HL-60/S4 treated with phorbol 12-myristate 13-acetate at 8.2 ng/mL for 4 days and 3 days (cell line): ENCODE measurements around the gene ABCC12.

Experiments
- in situ Hi-C: fragments of 300-500 bp; cut with MboI; formaldehyde crosslinking; loops from 2 replicates; pipeline ENCODE4 v1.15.0; 2022; ENCODE audit warnings: low sequenced_read_pairs

The ABCC12 gene

DNA sequence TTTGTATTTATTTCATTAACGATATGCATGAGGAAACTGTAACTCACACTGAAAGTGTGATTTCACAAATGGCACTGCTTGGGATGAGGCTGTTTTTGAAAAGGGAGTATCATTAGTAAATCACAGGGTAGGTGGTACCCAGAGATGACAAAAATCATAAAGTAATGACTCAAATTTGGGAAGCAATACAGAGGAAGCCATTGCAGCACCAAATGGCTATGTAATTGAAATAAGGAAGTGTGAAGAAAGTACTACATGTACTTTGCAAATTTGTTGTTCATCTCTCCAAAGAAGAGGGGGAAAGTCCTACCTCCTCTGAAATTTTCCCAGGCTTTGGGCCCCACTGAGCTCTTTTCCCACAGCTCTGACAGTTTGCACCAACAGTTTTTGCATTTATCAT lies 12.3 kb upstream of the ABCC12 start:
- in situ Hi-C loops: loop anchor here (10.0 to 25.0 kb wide), 2 partner anchors 1031 to 1223 kb away; partner anchors contain the start of gene NETO2

DNA sequence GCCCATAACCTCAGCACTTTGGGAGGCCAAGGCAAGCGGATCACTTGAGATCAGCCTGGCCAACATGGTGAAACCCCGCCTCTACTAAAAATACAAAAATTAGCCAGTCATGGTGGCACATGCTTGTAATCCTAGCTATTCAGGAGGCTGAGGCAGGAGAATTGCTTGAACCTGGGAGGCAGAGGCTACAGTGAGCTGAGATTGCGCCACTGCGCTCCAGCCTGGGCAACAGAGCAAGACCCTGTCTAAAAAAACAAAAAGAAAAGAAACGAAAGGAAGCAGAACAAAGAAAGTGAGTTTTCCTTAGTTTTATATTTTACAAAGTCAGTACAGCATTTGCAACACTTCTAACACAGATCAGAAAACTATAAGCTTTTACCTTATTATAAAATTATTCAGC lies 10.8 kb upstream of the ABCC12 start:
- in situ Hi-C loops: loop anchor here (10.0 to 25.0 kb wide), 2 partner anchors 1029 to 1222 kb away; partner anchors contain the start of gene NETO2

DNA sequence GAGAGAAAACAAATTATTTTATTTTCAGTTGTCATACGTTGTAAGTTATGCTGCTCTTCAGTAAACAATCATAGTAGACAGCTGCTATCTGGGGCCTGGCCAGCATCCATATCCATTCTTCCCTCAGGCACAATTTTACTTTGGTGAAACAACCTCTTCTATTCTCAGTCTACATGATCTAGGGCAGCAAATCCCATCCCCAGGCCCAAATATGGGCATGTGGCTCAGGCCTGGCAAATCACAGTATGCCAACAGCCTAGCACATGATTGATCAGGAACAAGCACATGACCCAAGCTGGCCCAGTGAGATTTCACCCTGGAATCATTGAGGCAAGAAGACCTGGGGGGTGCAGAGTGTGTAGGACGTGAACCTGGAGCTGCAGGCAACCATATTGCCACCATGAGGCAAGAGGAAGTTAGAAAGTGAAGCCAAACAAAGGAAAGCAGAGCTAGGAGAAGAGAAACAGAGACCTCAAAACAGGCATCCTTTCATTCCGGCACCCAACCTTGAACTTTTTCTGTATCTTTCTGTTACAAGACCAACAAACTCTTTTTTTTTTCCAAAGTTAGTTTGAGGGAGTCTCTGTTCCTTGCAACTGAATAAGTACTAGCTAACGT lies 10.3 kb upstream of the ABCC12 start:
- in situ Hi-C loops: loop anchor here (10.0 to 25.0 kb wide), 2 partner anchors 1029 to 1221 kb away; partner anchors contain the start of gene NETO2

DNA sequence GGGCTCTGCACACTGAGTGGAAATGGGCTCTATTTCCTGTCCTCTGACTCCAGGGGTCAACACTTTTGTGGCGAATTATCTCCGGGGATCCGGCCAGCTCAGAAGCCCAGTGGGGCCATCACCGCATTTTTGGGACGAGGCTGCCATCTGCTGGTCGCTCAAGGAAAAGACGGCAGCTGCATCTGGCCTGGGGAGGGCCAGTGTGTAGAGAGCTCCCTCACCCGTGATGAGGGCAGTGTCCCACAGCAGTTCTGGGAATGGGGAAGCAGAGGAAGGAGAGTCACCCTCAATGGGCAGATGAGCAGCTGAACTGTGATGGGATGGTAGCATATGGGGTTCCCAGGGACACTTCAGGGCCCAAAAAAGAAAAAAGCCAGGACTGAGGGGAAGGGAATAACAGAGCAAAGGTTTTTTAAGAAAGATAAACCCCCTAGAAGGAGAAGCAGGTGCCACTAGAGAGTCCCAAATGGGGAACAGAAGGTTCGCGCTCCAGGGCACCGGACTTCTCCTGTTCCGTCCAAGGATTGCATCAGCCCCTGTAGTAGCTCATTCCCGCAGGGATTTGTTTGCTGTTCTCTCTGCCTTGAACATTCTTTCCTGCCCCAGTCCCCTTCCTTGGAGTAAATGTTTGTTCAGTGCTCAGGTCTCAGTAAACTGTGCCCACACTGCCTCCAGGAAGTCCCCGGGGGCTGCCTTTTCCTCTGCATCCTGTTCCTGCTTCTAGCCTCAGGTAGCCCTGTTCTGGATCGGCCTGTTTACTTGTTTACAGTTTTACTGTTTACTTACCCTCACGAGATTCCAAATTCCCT lies 9.3 kb upstream of the ABCC12 start:
- in situ Hi-C loops: loop anchor here (10.0 to 25.0 kb wide), 2 partner anchors 1028 to 1220 kb away; partner anchors contain the start of gene NETO2

DNA sequence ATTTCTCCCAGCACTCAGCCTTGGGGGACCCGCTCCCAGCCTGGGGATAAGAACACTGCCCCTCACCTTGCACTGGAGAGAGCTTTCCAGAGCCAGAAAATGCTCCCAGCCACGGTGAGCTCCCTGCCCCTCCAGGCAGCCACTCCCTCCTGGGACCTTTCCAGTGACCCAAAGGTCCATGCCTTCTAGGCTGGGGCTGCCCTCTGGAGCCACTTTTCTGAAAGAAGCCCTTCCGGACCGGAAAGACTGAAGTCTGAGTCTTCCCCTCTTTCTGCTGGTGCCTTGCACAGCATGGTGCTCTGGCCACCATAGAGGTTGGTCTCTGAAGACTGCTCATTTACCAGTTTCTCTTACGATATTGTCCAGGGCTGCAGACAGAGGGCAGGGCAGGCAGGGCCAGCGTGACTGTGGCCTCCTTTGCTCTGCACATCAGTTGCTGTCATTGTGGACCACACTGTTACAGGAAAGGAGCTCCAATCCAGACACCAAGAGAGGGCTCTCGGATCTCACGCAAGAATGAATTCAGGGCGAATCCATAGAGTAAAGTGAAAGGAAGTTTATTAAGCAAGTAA lies 7.1 kb upstream of the ABCC12 start:
- in situ Hi-C loops: loop anchor here (10.0 to 25.0 kb wide), 2 partner anchors 1026 to 1218 kb away; partner anchors contain the start of gene NETO2

DNA sequence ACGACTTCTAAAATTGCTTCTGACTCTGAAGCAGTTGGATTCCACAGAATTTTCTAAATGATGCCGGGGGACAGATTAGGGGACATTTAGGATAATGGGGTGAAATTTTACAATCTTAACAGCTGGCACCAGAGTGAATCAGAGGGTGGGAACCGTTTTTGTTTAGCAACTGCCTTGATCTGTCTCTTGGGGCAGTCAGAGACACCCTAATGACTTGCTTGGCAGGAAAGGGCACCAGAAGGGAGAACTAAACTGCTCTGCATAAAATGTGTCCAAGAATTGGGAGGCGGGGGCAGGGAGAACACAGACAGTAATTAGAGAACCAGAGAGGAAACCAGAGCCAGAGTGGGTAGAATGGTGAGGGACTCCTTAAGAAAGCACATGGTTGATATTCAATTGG lies 6.1 kb upstream of the ABCC12 start:
- in situ Hi-C loops: loop anchor here (10.0 to 25.0 kb wide), 2 partner anchors 1025 to 1217 kb away; partner anchors contain the start of gene NETO2

DNA sequence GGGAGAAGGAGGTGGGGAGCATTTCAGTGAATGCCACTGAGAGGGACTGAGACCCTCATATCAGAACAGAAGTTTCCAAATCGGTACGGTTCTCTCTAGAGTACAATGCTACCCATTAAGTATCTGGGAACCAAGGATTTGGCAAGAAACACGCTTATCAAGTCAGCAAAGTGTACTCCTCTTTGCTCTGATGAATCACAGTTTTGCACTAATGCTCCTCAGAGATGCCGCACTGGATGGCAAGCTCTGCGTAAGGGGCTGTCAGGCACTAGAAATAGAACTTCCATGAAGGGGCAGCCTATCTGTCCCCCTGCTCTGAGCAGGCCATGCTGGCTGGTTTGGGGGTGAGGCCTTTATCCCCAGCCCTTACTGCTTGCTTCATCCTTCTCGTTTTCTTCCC lies 4.8 kb upstream of the ABCC12 start:
- in situ Hi-C loops: loop anchor here (10.0 to 25.0 kb wide), 2 partner anchors 1023 to 1216 kb away; partner anchors contain the start of gene NETO2

DNA sequence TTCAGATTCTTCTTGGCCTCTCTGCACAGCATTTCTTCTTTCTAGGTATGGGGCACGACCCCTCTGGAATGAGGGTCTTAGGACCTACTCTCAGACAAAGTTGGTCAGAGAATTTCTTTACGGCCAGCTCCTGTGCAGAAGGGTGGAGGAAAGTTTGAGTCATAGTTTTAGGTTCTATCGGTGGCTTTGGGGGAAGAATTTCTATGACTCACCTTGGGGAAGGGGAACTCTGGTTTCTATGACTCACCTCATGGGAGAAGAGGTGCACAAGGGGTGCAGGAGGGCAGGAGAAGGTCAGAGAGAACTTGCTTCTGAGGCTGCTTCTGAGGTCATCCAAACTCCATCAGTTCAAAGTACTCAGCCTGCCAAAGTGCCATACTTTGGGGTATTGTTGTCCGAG lies 2.5 kb upstream of the ABCC12 start:
- in situ Hi-C loops: loop anchor here (25.0 kb wide), 1 partner anchor 1021 kb away; the partner anchor contains the start of gene NETO2

DNA sequence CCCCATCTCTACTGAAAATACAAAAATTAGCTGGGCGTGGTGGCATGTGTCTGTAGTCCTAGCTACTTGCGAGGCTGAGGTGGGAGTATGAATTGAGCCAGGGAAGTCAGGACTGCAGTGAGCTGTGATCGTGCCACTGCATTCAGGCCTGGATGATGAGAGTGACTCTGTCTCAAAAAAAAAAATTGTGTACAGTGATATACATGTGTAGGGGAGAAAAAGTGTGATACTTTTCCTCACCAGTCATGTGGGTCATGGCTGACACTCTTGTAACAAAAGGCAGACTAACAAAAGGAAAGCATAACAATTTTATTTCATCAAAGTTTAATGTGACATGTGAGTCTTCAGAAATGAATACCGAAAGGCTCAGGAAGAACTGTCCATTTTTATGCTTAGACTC lies 2.0 kb upstream of the ABCC12 start:
- in situ Hi-C loops: loop anchor here (25.0 kb wide), 1 partner anchor 1020 kb away; the partner anchor contains the start of gene NETO2

DNA sequence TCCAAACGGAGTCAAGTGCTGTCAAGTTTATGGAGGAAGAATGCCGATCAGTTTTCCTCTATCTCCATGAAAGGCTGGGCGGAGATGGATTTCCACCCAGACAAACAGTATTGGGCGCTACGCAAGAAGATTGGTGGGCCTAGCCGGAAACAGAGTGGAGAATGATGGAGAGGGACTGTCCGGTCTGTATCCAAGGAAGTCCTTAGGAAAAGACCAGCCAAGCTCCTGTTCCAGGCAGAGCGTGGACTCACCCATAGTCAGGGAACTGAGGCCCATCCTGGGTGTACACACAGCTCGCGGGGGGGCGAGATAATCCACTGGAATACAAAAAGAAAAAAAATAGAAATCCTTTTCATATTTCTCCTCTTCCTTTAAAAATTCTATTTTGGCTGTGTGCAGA lies 1.5 kb upstream of the ABCC12 start:
- in situ Hi-C loops: loop anchor here (25.0 kb wide), 1 partner anchor 1020 kb away; the partner anchor contains the start of gene NETO2

DNA sequence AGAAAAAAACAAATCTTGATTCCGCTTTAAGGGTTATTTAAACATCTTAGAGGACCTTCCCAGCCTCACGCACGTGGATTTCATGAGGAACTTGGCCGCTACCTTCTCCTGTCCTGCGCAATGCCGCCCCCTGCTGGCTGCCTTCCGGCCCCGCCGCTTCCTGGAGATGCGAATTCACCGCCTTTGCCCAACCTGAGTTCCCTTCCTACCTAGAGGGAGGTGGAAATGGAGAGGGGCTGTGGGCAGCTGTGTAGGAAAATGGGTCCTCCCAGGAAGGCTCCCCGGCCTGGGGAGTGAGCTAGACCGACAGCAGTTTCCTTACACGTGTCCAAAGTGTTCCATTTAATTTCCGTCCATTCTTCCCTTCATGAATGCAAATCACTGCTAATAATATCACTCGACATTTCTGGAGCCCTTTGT lies 1.0 kb upstream of the ABCC12 start:
- in situ Hi-C loops: loop anchor here (25.0 kb wide), 1 partner anchor 1019 kb away; the partner anchor contains the start of gene NETO2

DNA sequence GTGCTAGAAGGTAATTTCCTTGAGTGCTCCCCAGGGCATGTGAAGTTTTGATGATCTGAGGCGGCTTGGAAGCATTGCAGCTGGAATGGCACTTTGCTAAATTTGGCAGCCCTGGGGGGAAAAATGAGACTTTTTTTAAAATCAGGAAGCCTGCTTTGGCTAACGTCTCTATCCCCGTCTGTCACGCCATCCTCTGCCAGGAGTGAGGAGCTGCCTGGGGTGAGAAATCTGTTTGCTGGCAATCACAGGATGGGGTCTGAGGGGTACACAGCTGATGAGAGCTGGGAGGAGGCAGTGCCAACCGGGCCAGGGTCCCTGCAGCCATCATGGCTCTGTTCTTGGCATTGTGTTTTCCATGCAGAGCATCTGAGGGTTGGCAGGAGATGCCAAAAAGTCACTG lies 2.0 kb downstream of the ABCC12 start:
- in situ Hi-C loops: loop anchor here (25.0 kb wide), 1 partner anchor 1016 kb away; the partner anchor contains the start of gene NETO2

DNA sequence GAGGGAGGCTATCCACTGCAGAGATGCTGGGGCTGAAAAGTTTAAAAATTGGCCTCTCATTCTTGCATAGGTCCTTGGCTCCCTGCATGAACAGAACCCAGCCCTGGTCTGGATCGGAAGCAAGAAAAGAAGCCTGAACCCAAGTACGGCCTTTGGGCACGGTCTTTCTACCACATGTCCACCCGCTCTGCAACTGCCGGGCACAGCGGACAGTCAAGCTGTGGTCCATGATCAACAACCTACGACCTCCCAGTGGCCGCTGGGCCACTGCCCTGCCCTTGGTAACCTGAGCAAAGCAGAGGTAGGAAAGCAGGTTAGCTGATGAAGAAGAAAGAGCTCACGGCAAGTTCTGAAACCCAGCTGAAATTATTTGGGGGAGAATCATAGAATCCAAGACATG lies 3.6 kb downstream of the ABCC12 start:
- in situ Hi-C loops: loop anchor here (25.0 kb wide), 1 partner anchor 1015 kb away; the partner anchor contains the start of gene NETO2

DNA sequence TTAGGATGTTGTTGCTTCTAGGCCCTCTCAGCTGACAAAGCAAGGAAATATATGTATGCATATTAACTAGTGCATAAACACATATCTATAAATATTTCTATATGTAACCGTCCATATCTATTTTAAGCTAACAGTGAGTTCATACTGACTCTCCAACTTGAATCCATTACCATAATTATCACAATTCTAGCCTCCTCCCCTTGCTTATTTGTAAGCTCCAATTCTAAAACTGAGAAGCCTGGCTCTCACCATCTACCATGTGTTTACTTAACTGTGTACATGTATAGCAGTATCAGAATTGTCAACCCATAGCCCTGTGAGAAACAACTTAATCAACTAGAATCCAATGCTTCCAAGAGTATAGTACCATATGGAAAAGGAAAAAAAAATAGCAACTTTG lies 5.1 kb downstream of the ABCC12 start:
- in situ Hi-C loops: loop anchor here (25.0 kb wide), 1 partner anchor 1013 kb away; the partner anchor contains the start of gene NETO2

DNA sequence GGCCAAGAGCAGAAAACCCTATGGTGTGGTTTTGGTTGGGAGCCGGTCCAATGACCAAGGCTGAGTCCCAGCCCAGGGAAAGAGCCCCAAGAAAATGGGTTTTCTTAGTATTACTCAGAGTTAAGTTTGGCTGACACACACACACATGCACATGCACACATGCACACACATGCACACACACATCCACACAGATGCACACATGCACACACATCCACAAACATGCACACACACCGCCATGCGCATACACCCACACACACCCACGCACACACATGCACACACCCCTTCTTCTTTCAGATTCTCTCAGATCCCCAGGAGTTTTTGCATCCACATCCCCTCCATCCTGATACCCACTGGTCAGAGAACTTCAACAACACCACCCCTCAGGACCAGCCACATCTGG lies 9.1 kb downstream of the ABCC12 start:
- in situ Hi-C loops: no loop called here

DNA sequence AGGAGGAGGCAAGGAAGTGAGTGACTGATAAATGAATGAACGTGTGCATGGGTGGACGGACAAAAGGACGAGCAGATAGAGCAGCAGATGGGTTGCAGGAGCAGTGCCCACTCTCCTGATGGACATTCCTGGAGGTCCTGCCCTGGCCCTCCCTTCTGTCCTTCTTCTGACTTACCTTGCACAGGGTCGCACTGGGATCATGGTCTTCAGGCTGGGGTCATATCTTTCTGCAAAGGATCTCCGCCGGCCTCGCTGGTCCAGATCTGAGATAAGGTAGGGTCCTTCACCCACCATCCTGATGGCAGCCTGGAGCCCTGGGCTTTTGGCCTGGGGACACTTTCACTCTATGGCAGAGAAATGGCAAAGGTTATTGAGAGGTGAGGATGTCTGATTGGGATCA lies 9.7 kb downstream of the ABCC12 start:
- in situ Hi-C loops: no loop called here

DNA sequence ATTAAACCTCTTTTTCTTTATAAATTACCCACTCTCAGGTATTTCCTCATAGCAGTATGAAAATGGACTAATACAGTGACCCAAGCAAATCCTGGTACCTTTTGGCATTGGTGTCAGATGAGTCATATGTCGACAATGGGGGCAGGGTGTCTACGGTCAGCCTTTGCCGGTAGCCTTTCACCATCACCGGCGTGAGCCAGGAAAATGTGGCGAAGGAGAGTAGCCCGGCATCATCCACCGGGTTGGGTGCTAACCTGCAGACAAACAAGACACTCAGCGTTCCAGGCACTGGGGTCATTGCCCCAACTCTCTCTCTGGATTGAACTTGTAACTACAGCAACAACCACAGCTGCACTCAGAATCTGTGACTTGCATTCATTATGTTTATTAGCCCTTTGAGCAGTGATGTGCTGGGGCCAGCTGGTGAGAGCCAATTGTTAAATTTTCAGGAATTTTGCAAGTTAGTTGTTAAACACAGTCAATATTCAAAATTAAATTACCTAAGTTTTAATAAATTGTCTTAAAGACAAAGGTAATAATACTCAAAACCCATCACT lies 11.9 kb downstream of the ABCC12 start:
- in situ Hi-C loops: no loop called here

DNA sequence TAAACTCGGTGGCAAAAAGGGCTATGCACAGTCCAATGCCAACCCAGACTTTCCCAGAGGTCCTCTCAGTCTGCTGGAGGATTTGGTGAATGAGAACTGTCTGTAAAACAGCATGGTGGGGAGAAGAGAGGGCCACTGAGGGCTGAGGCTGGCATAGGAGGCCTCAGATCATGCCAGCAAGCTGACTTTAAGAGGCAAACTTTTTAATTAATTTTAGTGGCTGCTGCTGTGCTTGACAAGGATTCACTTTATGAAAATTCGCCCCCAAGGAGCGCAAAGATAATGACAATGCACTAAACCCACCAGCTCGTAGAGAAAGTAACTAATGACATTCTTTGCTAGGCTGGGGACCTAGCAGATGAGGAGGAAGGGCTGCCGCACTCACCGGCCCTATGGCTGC lies 15.0 kb downstream of the ABCC12 start:
- in situ Hi-C loops: no loop called here

DNA sequence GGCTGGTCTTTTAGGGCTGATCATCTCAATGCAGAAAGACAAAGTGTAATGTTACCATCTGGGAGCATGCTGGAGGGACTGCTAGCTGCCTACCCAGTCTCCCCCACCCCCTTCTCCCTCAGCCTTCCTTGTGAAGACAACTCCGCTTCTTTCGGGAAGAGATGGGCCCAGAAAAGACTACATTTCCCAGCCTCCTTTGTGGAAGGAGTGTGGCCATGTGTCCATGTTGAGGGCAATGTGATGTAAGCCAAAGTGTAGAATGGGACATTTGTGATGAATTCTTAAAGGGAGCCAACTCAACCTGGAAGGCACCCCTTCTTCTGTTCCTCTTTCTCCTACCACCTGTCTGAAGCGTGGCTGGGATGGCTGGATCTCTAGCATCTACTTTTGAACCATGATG lies 16.3 kb downstream of the ABCC12 start:
- in situ Hi-C loops: no loop called here

DNA sequence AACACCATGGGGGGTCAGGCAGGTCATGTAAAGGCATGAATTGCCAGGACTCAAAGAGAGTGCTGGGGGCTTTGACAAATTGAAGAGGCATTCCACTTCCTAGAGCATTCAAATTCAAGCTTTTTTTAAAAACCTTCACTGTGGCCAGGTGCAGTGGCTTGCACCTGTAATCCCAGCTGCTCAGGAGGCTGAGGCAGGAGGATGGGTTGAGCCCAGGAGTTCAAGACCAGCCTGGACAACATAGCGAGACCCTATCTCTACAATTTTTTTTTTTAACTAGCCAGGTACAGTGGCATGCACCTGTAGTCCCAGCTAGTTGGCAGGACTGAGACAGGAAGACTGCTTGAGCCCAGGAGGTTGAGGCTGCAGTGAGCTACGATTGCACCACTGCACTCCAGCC lies 17.2 kb downstream of the ABCC12 start:
- in situ Hi-C loops: no loop called here

DNA sequence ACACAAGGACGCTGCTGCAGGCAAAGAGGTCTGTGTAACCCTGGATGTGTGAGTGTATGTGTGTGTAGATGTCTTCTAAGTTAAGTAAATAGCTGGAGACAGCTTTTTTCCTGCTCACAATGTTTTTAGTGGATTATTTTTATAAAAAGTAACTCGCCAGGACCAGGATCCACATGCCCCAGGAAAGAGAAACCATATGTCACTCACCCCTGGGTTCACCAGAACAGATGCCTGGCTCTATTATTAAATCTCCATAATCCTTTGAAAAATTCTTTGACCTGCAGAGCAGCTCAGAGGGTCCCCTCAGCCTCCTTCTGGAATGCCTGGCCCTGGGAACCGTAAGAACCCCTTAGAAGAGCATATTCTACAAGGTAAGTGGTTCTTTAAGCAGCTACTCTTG lies 18.0 kb downstream of the ABCC12 start:
- in situ Hi-C loops: no loop called here
